Pancreas (tissue), 10 donors: ENCODE measurements around the gene CHD8. TPM values are rescaled to one million over a fixed set of nuclear protein-coding genes. Genes with fewer than 3 reads are reported as not detected.

Source experiments
- ATAC-seq, 4 donors: fragments of 200-7000 bp; cut with Tn5 transposase; one replicate each; pipeline versions ENCODE4 v1.8.0 to v1.9.1; 2020; ENCODE audit warnings: mild to moderate bottlenecking in 4 of 4, moderate library complexity in 4 of 4
- DNase-seq, 6 donors: peaks; one replicate each; pipeline ENCODE4 v3.0.0-alpha.2; 2020
- FAIRE-seq: peaks from 2 replicates; lab custom pipeline; 2012; peaks lifted over from hg19 to GRCh38; lab: Jason Lieb, UNC
- H3K27ac ChIP-seq, 4 donors: fragments of 200-600 bp; sonication (generic); 1 replicate in 3 of 4; 2 replicates in 1 of 4; pipeline versions ENCODE4 v1.5.0 to v1.8.0; 2020
- H3K27me3 ChIP-seq, 4 donors: fragments of 200-600 bp; one replicate each; pipeline ENCODE4 v1.8.0; 2021
- H3K36me3 ChIP-seq, 3 donors: fragments of 200-600 bp; sonication (generic) in 1 of 3; one replicate each; pipeline versions ENCODE4 v1.5.0 to v1.8.0; 2020 to 2021
- H3K4me1 ChIP-seq, 3 donors: fragments of 200-600 bp; one replicate each; pipeline ENCODE4 v1.8.0; 2021
- H3K4me3 ChIP-seq, 4 donors: fragments of 200-600 bp; sonication (generic) in 2 of 4; one replicate each; pipeline versions ENCODE4 v1.5.0 to v1.8.0; 2020 to 2021
- H3K9me3 ChIP-seq, 4 donors: fragments of 200-600 bp; one replicate each; pipeline ENCODE4 v1.8.0; 2021
- CTCF ChIP-seq, 4 donors: fragments of 200-600 bp; sonication (generic) in 3 of 4; IDR thresholded peaks; one replicate each; pipeline versions ENCODE4 v1.5.0 to v1.8.0; 2021; ENCODE audit warnings: antibody characterized with exemption in 4 of 4
- WGBS, 2 donors: extraction: QIAGEN DNeasy Blood & Tissue Kit; methylation state at CpG; one replicate each; pipeline ENCODE4 v1.1.7; 2013; 5-methylcytosine and 5-hydroxymethylcytosine counted together
- intact Hi-C, 3 donors: fragments of 100-400 bp; cut with DNase I; formaldehyde crosslinking; loops; one replicate each; pipeline versions ENCODE4 v1.11.1 to v1.14.2; 2022
- polyA plus RNA-seq, 2 donors: library from polyadenylated mRNA; stranded (reverse); fragments of 200-250 nt; gene quantifications; one replicate each; pipeline ENCODE4 v1.2.3, GENCODE V29; 2013
- total RNA-seq, 6 donors: library from RNA; stranded (reverse); fragmentation: NEBNext Ultra II Directional in 4 of 6; extraction: Animal tissue kit (Norgen Biotek cat#: 25700) in 4 of 6; gene quantifications; one replicate each; pipeline versions ENCODE4 v1.2.1 to v1.2.4, GENCODE V29; 2021 to 2023
- donor health status: healthy with polysubstance abuse.
- donor health status: DM: no; HTN: no; CAD: no; lungs with moderate emphysema.
- donor health status: DM: no; HTN: no; CAD: no.
- donor health status: control.
- donor health status: control.
- donor health status: Bipolar disorder and iron deficiency.
- donor health status: DM: yes; HTN: yes; CAD: no.
- donor health status: DM: no; HTN: no; CAD: no.
- donor health status: DM: no; HTN: no; CAD: no.
- donor health status: DM: yes; HTN: yes; CAD: no.

Gene CHD8
- total and polyA plus RNA-seq, 8 donors: 20.5 to 42.4 (median 25.6) TPM

DNA sequence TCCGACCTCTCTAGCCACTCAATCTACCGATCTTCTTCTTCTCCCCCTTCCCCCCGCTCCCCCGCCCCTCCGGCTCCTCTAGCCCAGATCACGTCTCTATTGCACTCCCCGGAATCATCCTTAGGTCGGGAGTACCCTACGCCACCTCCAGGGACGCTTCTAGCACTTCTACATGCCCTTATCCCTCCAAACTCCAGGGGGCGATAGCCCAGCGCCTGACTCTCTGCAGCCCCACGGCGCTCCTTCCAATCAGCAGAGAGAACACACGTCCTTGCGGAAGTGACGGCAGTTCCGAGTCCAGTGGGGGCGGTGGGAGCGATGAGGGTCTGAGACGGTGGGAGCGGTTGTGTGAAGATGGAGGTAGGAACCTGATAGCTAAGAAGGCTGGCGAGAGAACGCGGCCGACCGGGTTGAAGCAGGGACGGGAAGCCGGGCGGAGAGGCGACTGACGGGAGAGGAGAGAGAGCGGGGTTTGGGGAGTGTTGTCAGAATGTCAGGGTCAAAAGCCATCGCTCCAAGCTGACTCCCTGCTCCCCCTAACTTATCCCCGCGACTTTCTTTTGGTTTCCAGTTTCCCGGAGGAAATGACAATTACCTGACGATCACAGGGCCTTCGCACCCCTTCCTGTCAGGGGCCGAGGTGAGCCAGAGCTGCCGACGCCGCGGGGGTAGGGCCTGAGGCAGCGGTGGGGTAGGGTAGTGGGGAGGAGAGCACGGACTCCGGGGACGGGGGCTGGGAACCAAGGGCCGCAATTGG, 21.2 kb upstream of the CHD8 start, which contains the start of the genes RAB2B and TOX4:
Gene RAB2B, minus strand, starts transcription at position 35 of the 757 bp plus-strand sequence. CDS start 87 bp downstream, outside the sequence.
Gene TOX4, plus strand, starts transcription at position 271 of the 757 bp plus-strand sequence. Its CDS starts 84 bp downstream, at position 355.
- H3K9me3 ChIP-seq: no peaks in the 10 kb centered on the region
- peak; percentile 90 for FAIRE-seq

DNA sequence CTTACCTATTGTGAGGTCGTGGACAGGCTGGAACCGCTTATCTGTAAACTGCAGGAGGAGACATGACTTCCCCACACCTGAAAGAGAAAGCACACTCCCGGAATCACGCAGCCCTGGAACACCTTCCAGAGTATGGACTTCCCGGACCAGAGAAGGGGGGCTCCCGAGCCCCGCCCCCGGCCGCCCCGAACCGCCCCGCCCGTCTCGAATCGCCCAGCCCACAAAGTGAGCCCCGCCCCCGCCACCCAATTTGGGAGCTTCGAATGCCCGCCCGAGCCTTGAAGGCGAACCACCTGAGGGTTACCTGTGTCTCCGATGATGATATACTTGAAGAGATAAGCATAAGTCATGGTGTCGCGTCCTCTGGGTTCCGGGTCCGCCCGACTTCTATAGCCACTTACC, 20.6 kb upstream of the CHD8 start:
- FAIRE-seq (no peak), DNase-seq (peak; percentile 88 to 93 (median 90)), ATAC-seq (peak; percentile 88 to 94 (median 89))
- WGBS, 2 donors: 1% methylated on average over 27 of the region's 27 CpGs
- peak overlapping the region; percentile 70 to 86 (median 80) for H3K4me3 ChIP-seq
- H3K4me1 ChIP-seq: peaks cover 5 to 17% (median 7%) of the 10 kb centered on the region in 3 donors
- intact Hi-C loops: no loop called here
- no peaks in the 10 kb centered on the region for H3K9me3 ChIP-seq
- H3K27ac ChIP-seq: peak overlapping the region; percentile 66 to 85 (median 77)
- H3K27me3 ChIP-seq: no peaks in the 10 kb centered on the region
- no peaks in the 10 kb centered on the region for H3K36me3 ChIP-seq
- TF ChIP-seq CTCF (IDR thresholded peaks at IDR 0.05): no peak

More for the DNA sequence above, 21.2 kb upstream of the CHD8 start, which contains the start of the genes RAB2B and TOX4:
- no peaks in the 10 kb centered on the region for H3K36me3 ChIP-seq
- H3K4me3 ChIP-seq: peak within 1 kb of the TSS; percentile 70 to 86 (median 80)
- peak within 1 kb of the TSS; percentile 66 to 85 (median 77) for H3K27ac ChIP-seq
- DNase-seq: peak; percentile 88 to 98 (median 96)
- H3K27me3 ChIP-seq: no peaks in the 10 kb centered on the region
- intact Hi-C loops: no loop called here
- WGBS, 2 donors: 1% methylated on average over 49 of the region's 49 CpGs
- peak; percentile 84 to 97 (median 96) for TF ChIP-seq CTCF (IDR thresholded peaks at IDR 0.05)
- ATAC-seq: peak; percentile 96 to 99 (median 96)
- peaks cover 5 to 17% (median 7%) of the 10 kb centered on the region in 3 donors for H3K4me1 ChIP-seq

DNA sequence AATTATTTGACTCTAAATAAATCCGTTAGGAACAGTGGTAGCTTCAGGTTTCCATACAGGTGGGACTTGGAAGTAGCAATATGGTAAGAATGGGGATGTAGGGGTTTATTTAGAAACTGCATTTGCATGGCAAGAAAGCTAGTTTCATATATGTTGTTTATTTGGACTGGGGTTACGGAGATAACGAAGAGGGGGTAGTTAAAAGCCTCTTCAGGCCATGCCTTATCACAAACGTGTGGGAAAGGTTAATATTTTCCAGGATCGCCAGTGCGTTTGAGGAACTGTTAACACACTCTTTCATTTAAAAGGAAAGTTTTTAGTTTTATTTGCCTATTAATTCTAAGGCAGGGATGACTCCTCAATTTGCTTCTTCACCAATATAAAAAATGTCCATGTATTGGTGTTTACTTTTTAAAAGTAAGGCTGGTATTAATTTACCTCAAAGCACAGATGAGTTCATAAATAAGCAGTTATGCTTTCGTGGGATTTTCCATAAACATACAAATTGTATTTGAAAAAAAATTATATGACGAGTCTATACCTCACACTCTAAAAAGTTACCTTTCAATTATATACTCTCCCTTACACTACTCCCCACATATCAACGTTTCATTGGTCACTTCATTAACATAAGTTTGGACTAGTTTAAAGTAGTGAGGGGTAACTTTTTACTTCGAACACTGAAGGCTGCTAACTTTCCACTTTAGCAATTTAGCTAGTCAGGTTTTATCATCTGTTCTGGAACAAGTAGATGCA, 20.0 kb upstream of the CHD8 start:
- Histone ChIP-seq H3K9me3 (no peaks in the 10 kb centered on the region), H3K27ac (peak overlapping the region; percentile 66 to 85 (median 77)), H3K36me3 (no peaks in the 10 kb centered on the region), H3K4me1 (peaks cover 5 to 17% (median 7%) of the 10 kb centered on the region in 3 donors), H3K27me3 (no peaks in the 10 kb centered on the region), H3K4me3 (peak overlapping the region; percentile 70 to 86 (median 80))
- no peak for TF ChIP-seq CTCF (IDR thresholded peaks at IDR 0.05)
- intact Hi-C loops: no loop called here
- DNase-seq (no peak), FAIRE-seq (peak; percentile 75), ATAC-seq (peak; percentile 25 to 43 (median 36))
- 12 to 13% methylated on average over 10 of the region's 10 CpGs for WGBS, 2 donors

GRCh38 chr14:21467616-21468015, 11.7 kb upstream of the CHD8 start:
- no peak for ATAC-seq
- no peak for TF ChIP-seq CTCF (IDR thresholded peaks at IDR 0.05)
- no peak overlapping the region for H3K27ac ChIP-seq
- WGBS, 2 donors: 74 to 78% methylated on average over 1 of the region's 1 CpG
- no peaks in the 10 kb centered on the region for H3K27me3 ChIP-seq
- peaks cover 0 to 29% (median 0%) of the 10 kb centered on the region in 3 donors for H3K36me3 ChIP-seq
- H3K4me3 ChIP-seq: no peak overlapping the region
- no peak for FAIRE-seq
- no peaks in the 10 kb centered on the region for H3K9me3 ChIP-seq
- no peaks in the 10 kb centered on the region for H3K4me1 ChIP-seq
- intact Hi-C loops: no loop called here
- DNase-seq: no peak
